ENCODE data around the gene ABHD16A. TPM values are rescaled to one million over a fixed set of nuclear protein-coding genes. Genes with fewer than 3 reads are reported as not detected.

Gene ABHD16A
- total RNA-seq, 1 donor from 2014 or later: 50.1 TPM

GRCh38 chr6:31739639-31740396, 36.7 kb upstream of the ABHD16A start, which contains the start of gene MSH5:
Gene MSH5, plus strand, starts transcription at chr6:31740005. Its CDS starts 462 bp downstream, at chr6:31740467.
- H3K4me1 ChIP-seq (ENCODE audit: control insufficient read depth in 3 of 3, insufficient read depth in 3 of 3, low read length in 3 of 3): peaks cover 22 to 39% (median 31%) of the 10 kb centered on the region in 3 donors
- H3K27ac ChIP-seq (ENCODE audit: low read depth, low read length): peak within 1 kb of the TSS; percentile 47
- peak within 1 kb of the TSS; percentile 72 to 82 (median 74) for H3K9ac ChIP-seq (ENCODE audit: low read depth in 1 of 3, low read length in 3 of 3)
- H3K4me3 ChIP-seq (ENCODE audit: low read length in 3 of 3): peak within 1 kb of the TSS; percentile 88 to 94 (median 93)
- peaks cover 0 to 14% (median 0%) of the 10 kb centered on the region in 3 donors for H3K27me3 ChIP-seq (ENCODE audit: control insufficient read depth in 3 of 3, insufficient read depth in 3 of 3, low read length in 3 of 3)
- no peaks in the 10 kb centered on the region for H3K9me3 ChIP-seq (ENCODE audit: control insufficient read depth in 3 of 3, low read length in 3 of 3)
- peaks cover 0 to 3% (median 0%) of the 10 kb centered on the region in 3 donors for H3K36me3 ChIP-seq (ENCODE audit: control insufficient read depth in 3 of 3, insufficient read depth in 3 of 3, low read length in 3 of 3)

GRCh38 chr6:31737991-31738979, 35.2 kb upstream of the ABHD16A start:
- Histone ChIP-seq H3K9me3 (ENCODE audit: control insufficient read depth in 3 of 3, low read length in 3 of 3) (no peaks in the 10 kb centered on the region), H3K36me3 (ENCODE audit: control insufficient read depth in 3 of 3, insufficient read depth in 3 of 3, low read length in 3 of 3) (peaks cover 0 to 11% (median 4%) of the 10 kb centered on the region in 3 donors), H3K4me1 (ENCODE audit: control insufficient read depth in 3 of 3, insufficient read depth in 3 of 3, low read length in 3 of 3) (peaks cover 34 to 47% (median 41%) of the 10 kb centered on the region in 3 donors), H3K4me3 (ENCODE audit: low read length in 3 of 3) (no peak overlapping the region), H3K9ac (ENCODE audit: low read depth in 1 of 3, low read length in 3 of 3) (peak overlapping the region in 2 of 3 donors; percentile 16 to 17), H3K27me3 (ENCODE audit: control insufficient read depth in 3 of 3, insufficient read depth in 3 of 3, low read length in 3 of 3) (peaks cover 0 to 14% (median 0%) of the 10 kb centered on the region in 3 donors), H3K27ac (ENCODE audit: low read depth, low read length) (peak overlapping the region; percentile 81)

- Histone ChIP-seq H3K36me3 (ENCODE audit: control insufficient read depth in 3 of 3, insufficient read depth in 3 of 3, low read length in 3 of 3) (peaks cover 0 to 12% (median 8%) of the 10 kb centered on the region in 3 donors), H3K4me3 (ENCODE audit: low read length in 3 of 3) (no peak overlapping the region), H3K9me3 (ENCODE audit: control insufficient read depth in 3 of 3, low read length in 3 of 3) (no peaks in the 10 kb centered on the region), H3K27ac (ENCODE audit: low read depth, low read length) (peak overlapping the region; percentile 81), H3K9ac (ENCODE audit: low read depth in 1 of 3, low read length in 3 of 3) (no peak overlapping the region), H3K27me3 (ENCODE audit: control insufficient read depth in 3 of 3, insufficient read depth in 3 of 3, low read length in 3 of 3) (peaks cover 0 to 14% (median 0%) of the 10 kb centered on the region in 3 donors), H3K4me1 (ENCODE audit: control insufficient read depth in 3 of 3, insufficient read depth in 3 of 3, low read length in 3 of 3) (peaks cover 34 to 47% (median 41%) of the 10 kb centered on the region in 3 donors)
Observed at GRCh38 chr6:31737315-31737990, 34.3 kb upstream of the ABHD16A start.

GRCh38 chr6:31736768-31737314, 33.7 kb upstream of the ABHD16A start:
- H3K4me1 ChIP-seq (ENCODE audit: control insufficient read depth in 3 of 3, insufficient read depth in 3 of 3, low read length in 3 of 3): peaks cover 34 to 47% (median 41%) of the 10 kb centered on the region in 3 donors

GRCh38 chr6:31736021-31736767, 33.1 kb upstream of the ABHD16A start, which contains the start of gene CLIC1:
Gene CLIC1, minus strand, starts transcription at chr6:31736530. Its CDS starts 230 bp downstream, at chr6:31736300.
- peaks cover 0 to 14% (median 0%) of the 10 kb centered on the region in 3 donors for H3K27me3 ChIP-seq (ENCODE audit: control insufficient read depth in 3 of 3, insufficient read depth in 3 of 3, low read length in 3 of 3)
- peaks cover 4 to 16% (median 14%) of the 10 kb centered on the region in 3 donors for H3K36me3 ChIP-seq (ENCODE audit: control insufficient read depth in 3 of 3, insufficient read depth in 3 of 3, low read length in 3 of 3)
- peak within 1 kb of the TSS; percentile 73 to 87 (median 82) for H3K9ac ChIP-seq (ENCODE audit: low read depth in 1 of 3, low read length in 3 of 3)
- peak within 1 kb of the TSS; percentile 81 for H3K27ac ChIP-seq (ENCODE audit: low read depth, low read length)
- H3K9me3 ChIP-seq (ENCODE audit: control insufficient read depth in 3 of 3, low read length in 3 of 3): no peaks in the 10 kb centered on the region
- peak within 1 kb of the TSS; percentile 65 to 92 (median 79) for H3K4me3 ChIP-seq (ENCODE audit: low read length in 3 of 3)
- peaks cover 34 to 47% (median 41%) of the 10 kb centered on the region in 3 donors for H3K4me1 ChIP-seq (ENCODE audit: control insufficient read depth in 3 of 3, insufficient read depth in 3 of 3, low read length in 3 of 3)

More at GRCh38 chr6:31736768-31737314, 33.7 kb upstream of the ABHD16A start:
- Histone ChIP-seq H3K9ac (ENCODE audit: low read depth in 1 of 3, low read length in 3 of 3) (peak overlapping the region; percentile 55 to 87 (median 73)), H3K27me3 (ENCODE audit: control insufficient read depth in 3 of 3, insufficient read depth in 3 of 3, low read length in 3 of 3) (peaks cover 0 to 14% (median 0%) of the 10 kb centered on the region in 3 donors), H3K4me3 (ENCODE audit: low read length in 3 of 3) (peak overlapping the region; percentile 65 to 92 (median 79)), H3K36me3 (ENCODE audit: control insufficient read depth in 3 of 3, insufficient read depth in 3 of 3, low read length in 3 of 3) (peaks cover 4 to 16% (median 14%) of the 10 kb centered on the region in 3 donors), H3K27ac (ENCODE audit: low read depth, low read length) (peak overlapping the region; percentile 81), H3K9me3 (ENCODE audit: control insufficient read depth in 3 of 3, low read length in 3 of 3) (no peaks in the 10 kb centered on the region)

GRCh38 chr6:31734821-31735406, 31.8 kb upstream of the ABHD16A start:
- peaks cover 29 to 48% (median 36%) of the 10 kb centered on the region in 3 donors for H3K4me1 ChIP-seq (ENCODE audit: control insufficient read depth in 3 of 3, insufficient read depth in 3 of 3, low read length in 3 of 3)
- H3K9ac ChIP-seq (ENCODE audit: low read depth in 1 of 3, low read length in 3 of 3): peak overlapping the region; percentile 73 to 87 (median 82)

GRCh38 chr6:31734247-31734820, 31.2 kb upstream of the ABHD16A start:
- Histone ChIP-seq H3K9ac (ENCODE audit: low read depth in 1 of 3, low read length in 3 of 3) (peak overlapping the region; percentile 73 to 87 (median 82)), H3K4me3 (ENCODE audit: low read length in 3 of 3) (peak overlapping the region; percentile 65 to 92 (median 79)), H3K9me3 (ENCODE audit: control insufficient read depth in 3 of 3, low read length in 3 of 3) (no peaks in the 10 kb centered on the region), H3K36me3 (ENCODE audit: control insufficient read depth in 3 of 3, insufficient read depth in 3 of 3, low read length in 3 of 3) (peaks cover 4 to 19% (median 14%) of the 10 kb centered on the region in 3 donors), H3K27me3 (ENCODE audit: control insufficient read depth in 3 of 3, insufficient read depth in 3 of 3, low read length in 3 of 3) (peaks cover 0 to 14% (median 0%) of the 10 kb centered on the region in 3 donors), H3K27ac (ENCODE audit: low read depth, low read length) (peak overlapping the region; percentile 81), H3K4me1 (ENCODE audit: control insufficient read depth in 3 of 3, insufficient read depth in 3 of 3, low read length in 3 of 3) (peaks cover 33 to 45% (median 36%) of the 10 kb centered on the region in 3 donors)

More at GRCh38 chr6:31734821-31735406, 31.8 kb upstream of the ABHD16A start:
- Histone ChIP-seq H3K27me3 (ENCODE audit: control insufficient read depth in 3 of 3, insufficient read depth in 3 of 3, low read length in 3 of 3) (peaks cover 0 to 14% (median 0%) of the 10 kb centered on the region in 3 donors), H3K4me3 (ENCODE audit: low read length in 3 of 3) (peak overlapping the region; percentile 65 to 92 (median 79)), H3K36me3 (ENCODE audit: control insufficient read depth in 3 of 3, insufficient read depth in 3 of 3, low read length in 3 of 3) (peaks cover 4 to 19% (median 14%) of the 10 kb centered on the region in 3 donors), H3K9me3 (ENCODE audit: control insufficient read depth in 3 of 3, low read length in 3 of 3) (no peaks in the 10 kb centered on the region), H3K27ac (ENCODE audit: low read depth, low read length) (peak overlapping the region; percentile 81)

GRCh38 chr6:31733734-31734133, 30.6 kb upstream of the ABHD16A start:
- Histone ChIP-seq H3K27me3 (ENCODE audit: control insufficient read depth in 3 of 3, insufficient read depth in 3 of 3, low read length in 3 of 3) (peaks cover 0 to 14% (median 0%) of the 10 kb centered on the region in 3 donors), H3K4me1 (ENCODE audit: control insufficient read depth in 3 of 3, insufficient read depth in 3 of 3, low read length in 3 of 3) (peaks cover 35 to 45% (median 38%) of the 10 kb centered on the region in 3 donors), H3K4me3 (ENCODE audit: low read length in 3 of 3) (peak overlapping the region in 1 of 3 donors; percentile 65), H3K36me3 (ENCODE audit: control insufficient read depth in 3 of 3, insufficient read depth in 3 of 3, low read length in 3 of 3) (peaks cover 4 to 19% (median 14%) of the 10 kb centered on the region in 3 donors), H3K9ac (ENCODE audit: low read depth in 1 of 3, low read length in 3 of 3) (no peak overlapping the region), H3K27ac (ENCODE audit: low read depth, low read length) (peak overlapping the region; percentile 81), H3K9me3 (ENCODE audit: control insufficient read depth in 3 of 3, low read length in 3 of 3) (no peaks in the 10 kb centered on the region)
